DND-41 (cell line): ENCODE results near the gene ATP9A.
"Not testable (repeated sequence)": the region's sequence is repeated elsewhere in the genome, so short reads cannot be mapped to it uniquely, and the experiment has no call there.

Source experiments
- ATAC-seq: fragments of 200-7000 bp; cut with Tn5 transposase; 3 replicates; pipeline ENCODE4 v1.9.1; 2021; ENCODE audit warnings: low read depth; ENCODE audit not compliant: insufficient read depth
- DNase-seq: peaks from one replicate; pipeline ENCODE4 v3.0.0-alpha.2; 2020
- H2AFZ ChIP-seq: 2 replicates; pipeline ENCODE4 v1.6.0; 2012; ENCODE audit warnings: low read depth, low read length
- H3K27ac ChIP-seq: 2 replicates; pipeline ENCODE4 v1.5.1; 2012; ENCODE audit warnings: low read length, inconsistent platforms
- H3K27me3 ChIP-seq: fragments of 200-600 bp; sonication (generic); 2 replicates; pipeline ENCODE4 v1.6.0; 2012; ENCODE audit warnings: low read length, mild to moderate bottlenecking, inconsistent platforms; ENCODE audit not compliant: insufficient read depth, poor library complexity
- H3K36me3 ChIP-seq: 2 replicates; pipeline ENCODE4 v1.5.1; 2012; ENCODE audit warnings: low read length, inconsistent platforms; ENCODE audit not compliant: insufficient read depth
- H3K4me1 ChIP-seq: 2 replicates; pipeline ENCODE4 v1.5.1; 2012; ENCODE audit warnings: mild to moderate bottlenecking, low read length; ENCODE audit not compliant: insufficient read depth
- H3K4me2 ChIP-seq: 2 replicates; pipeline ENCODE4 v1.6.0; 2012; ENCODE audit warnings: mild to moderate bottlenecking, moderate library complexity, low read length, inconsistent platforms; ENCODE audit not compliant: insufficient read depth
- H3K4me3 ChIP-seq, 2 experiments: fragments of 200-600 bp in 1 of 2; shearing (Covaris generic) in 1 of 2; 2 replicates each; pipeline ENCODE4 v1.5.1; 2012 to 2016; ENCODE audit warnings: inconsistent platforms in 2 of 2, low read length in 2 of 2, mild to moderate bottlenecking in 2 of 2, low read depth in 1 of 2, moderate library complexity in 1 of 2
- H3K79me2 ChIP-seq: 2 replicates; pipeline ENCODE4 v1.6.0; 2012; ENCODE audit warnings: low read length, inconsistent platforms; ENCODE audit not compliant: insufficient read depth
- H3K9ac ChIP-seq: 2 replicates; pipeline ENCODE4 v1.6.0; 2012; ENCODE audit warnings: low read depth, mild to moderate bottlenecking, inconsistent platforms, low read length, moderate library complexity
- H3K9me3 ChIP-seq: 2 replicates; pipeline ENCODE4 v1.5.1; 2012; ENCODE audit warnings: low read length, moderate library complexity, mild to moderate bottlenecking, inconsistent platforms; ENCODE audit not compliant: insufficient read depth, severe bottlenecking
- H4K20me1 ChIP-seq: 2 replicates; pipeline ENCODE4 v1.6.0; 2012; ENCODE audit warnings: low read length; ENCODE audit not compliant: insufficient read depth
- CTCF ChIP-seq: IDR thresholded peaks from 2 replicates; pipeline ENCODE4 v1.5.1; 2012; ENCODE audit warnings: borderline replicate concordance, low read length, moderate library complexity, mild to moderate bottlenecking; ENCODE audit not compliant: poor library complexity, severe bottlenecking; ENCODE audit errors: extremely low read depth
- EZH2 ChIP-seq: IDR thresholded peaks from 3 replicates; pipeline ENCODE4 v1.6.1; 2012; ENCODE audit warnings: borderline replicate concordance, low read depth, mild to moderate bottlenecking, moderate library complexity, low read length, inconsistent platforms; ENCODE audit not compliant: severe bottlenecking

The ATP9A gene, protein sequence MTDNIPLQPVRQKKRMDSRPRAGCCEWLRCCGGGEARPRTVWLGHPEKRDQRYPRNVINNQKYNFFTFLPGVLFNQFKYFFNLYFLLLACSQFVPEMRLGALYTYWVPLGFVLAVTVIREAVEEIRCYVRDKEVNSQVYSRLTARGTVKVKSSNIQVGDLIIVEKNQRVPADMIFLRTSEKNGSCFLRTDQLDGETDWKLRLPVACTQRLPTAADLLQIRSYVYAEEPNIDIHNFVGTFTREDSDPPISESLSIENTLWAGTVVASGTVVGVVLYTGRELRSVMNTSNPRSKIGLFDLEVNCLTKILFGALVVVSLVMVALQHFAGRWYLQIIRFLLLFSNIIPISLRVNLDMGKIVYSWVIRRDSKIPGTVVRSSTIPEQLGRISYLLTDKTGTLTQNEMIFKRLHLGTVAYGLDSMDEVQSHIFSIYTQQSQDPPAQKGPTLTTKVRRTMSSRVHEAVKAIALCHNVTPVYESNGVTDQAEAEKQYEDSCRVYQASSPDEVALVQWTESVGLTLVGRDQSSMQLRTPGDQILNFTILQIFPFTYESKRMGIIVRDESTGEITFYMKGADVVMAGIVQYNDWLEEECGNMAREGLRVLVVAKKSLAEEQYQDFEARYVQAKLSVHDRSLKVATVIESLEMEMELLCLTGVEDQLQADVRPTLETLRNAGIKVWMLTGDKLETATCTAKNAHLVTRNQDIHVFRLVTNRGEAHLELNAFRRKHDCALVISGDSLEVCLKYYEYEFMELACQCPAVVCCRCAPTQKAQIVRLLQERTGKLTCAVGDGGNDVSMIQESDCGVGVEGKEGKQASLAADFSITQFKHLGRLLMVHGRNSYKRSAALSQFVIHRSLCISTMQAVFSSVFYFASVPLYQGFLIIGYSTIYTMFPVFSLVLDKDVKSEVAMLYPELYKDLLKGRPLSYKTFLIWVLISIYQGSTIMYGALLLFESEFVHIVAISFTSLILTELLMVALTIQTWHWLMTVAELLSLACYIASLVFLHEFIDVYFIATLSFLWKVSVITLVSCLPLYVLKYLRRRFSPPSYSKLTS

DNA sequence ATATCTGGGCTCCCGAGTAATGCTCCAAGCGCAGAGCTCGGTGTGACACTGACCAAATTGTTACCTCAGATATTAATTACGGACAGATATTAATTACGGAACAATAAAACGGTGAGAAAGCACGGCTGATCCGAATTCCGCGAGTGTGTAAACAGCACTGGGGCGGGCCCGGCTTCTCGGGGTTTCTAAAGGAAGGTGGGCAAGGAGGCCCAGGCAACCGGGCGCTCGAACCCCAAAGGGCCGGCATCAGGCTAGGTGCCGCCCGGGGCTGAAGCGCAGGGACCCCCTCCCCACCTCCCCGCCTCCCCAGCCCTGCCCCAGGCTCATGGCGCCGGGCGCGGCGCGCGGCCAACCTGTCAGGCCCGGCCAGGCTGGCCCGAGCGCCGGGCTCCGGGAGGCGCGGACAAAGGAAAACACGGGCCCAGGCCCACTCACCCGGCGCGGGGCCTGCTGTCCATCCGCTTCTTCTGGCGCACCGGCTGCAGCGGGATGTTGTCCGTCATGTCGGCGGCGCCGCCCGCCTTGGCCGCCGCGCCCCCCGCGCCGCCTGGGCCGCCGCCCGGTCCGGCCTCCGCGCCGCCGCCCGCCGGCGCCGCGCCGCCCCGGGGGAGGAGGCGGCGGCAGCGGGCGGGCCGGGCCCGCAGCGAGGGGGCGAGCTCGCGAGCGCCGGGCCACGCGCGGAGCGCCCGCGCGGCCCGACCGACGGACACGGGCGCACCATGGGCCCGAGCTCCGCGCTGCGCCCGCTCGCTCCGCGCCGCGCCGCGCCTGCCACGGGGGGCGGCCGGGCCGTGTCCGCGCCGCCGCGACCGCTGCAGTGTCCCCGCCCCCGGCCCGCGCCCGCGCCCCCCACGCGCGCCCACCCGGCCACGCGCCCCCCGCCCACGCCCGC is at the start of gene ATP9A:
Gene ATP9A (minus strand): TSS at position 524 of the 892 bp plus-strand sequence. CDS start 21 bp downstream, at position 503.
- H3K4me1 ChIP-seq: no peaks in the 10 kb centered on the region
- DNase-seq (no peak), ATAC-seq (no peak)
- no peak within 1 kb of the TSS for H3K4me3 ChIP-seq
- H3K27me3 ChIP-seq: no peaks in the 10 kb centered on the region
- no peak within 1 kb of the TSS for H2AFZ ChIP-seq
- no peak within 1 kb of the TSS for H3K9ac ChIP-seq
- H3K79me2 ChIP-seq: no peaks in the 10 kb centered on the region
- no peak for TF ChIP-seq EZH2
- TF ChIP-seq CTCF: no peak
- H3K27ac ChIP-seq: no peak within 1 kb of the TSS
- no peaks in the 10 kb centered on the region for H4K20me1 ChIP-seq
- no peak within 1 kb of the TSS for H3K4me2 ChIP-seq
- H3K36me3 ChIP-seq: no peaks in the 10 kb centered on the region
- H3K9me3 ChIP-seq: no peaks in the 10 kb centered on the region

DNA sequence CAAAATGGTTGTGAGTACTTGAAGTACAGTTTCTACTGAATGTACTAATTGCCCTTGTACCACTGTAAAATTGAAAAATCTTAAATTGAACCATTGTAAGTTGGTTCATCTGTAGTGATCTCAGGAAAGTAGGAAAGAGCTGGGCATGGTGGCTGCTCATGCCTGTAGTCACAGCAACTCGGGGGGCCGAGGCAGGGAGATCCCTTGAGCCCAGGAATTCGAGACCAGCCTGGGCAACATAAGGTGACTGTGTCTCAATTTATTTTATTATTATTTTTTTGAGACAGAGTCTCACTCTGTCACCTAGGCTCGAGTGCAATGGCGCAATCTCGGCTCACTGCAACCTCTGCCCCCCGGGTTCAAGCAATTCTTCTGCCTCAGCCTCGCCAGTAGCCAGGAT is 48.7 kb upstream of the ATP9A start:
- not testable (repeated sequence) for H3K36me3 ChIP-seq, ATAC-seq, H3K4me1 ChIP-seq, H3K79me2 ChIP-seq, H3K9me3 ChIP-seq, H2AFZ ChIP-seq, DNase-seq, H4K20me1 ChIP-seq, H3K4me3 ChIP-seq, H3K9ac ChIP-seq, H3K4me2 ChIP-seq, H3K27ac ChIP-seq, H3K27me3 ChIP-seq

GRCh38 chr20:51815383-51816076 is 47.3 kb upstream of the ATP9A start:
- Histone ChIP-seq H3K79me2 (no peaks in the 10 kb centered on the region), H3K4me1 (no peaks in the 10 kb centered on the region), H3K9ac (no peak overlapping the region), H3K4me2 (no peak overlapping the region), H3K36me3 (no peaks in the 10 kb centered on the region), H3K27me3 (peaks cover 6% of the 10 kb centered on the region), H3K9me3 (no peaks in the 10 kb centered on the region), H4K20me1 (no peaks in the 10 kb centered on the region), H2AFZ (no peak overlapping the region), H3K4me3 (no peak overlapping the region), H3K27ac (no peak overlapping the region)
- ATAC-seq (no peak), DNase-seq (no peak)
- TF ChIP-seq CTCF: no peak
- TF ChIP-seq EZH2: no peak
